Hippocampal formation (tissue), 2 donors: ENCODE measurements around the gene GPRIN3.
"Not testable (repeated sequence)": the region's sequence is repeated elsewhere in the genome, so short reads cannot be mapped to it uniquely, and the experiment has no call there.

Experiments used
- DNase-seq, 2 donors: peaks; one replicate each; lab custom pipeline; 2025; lab: John Stamatoyannopoulos, UW

Gene GPRIN3

DNA sequence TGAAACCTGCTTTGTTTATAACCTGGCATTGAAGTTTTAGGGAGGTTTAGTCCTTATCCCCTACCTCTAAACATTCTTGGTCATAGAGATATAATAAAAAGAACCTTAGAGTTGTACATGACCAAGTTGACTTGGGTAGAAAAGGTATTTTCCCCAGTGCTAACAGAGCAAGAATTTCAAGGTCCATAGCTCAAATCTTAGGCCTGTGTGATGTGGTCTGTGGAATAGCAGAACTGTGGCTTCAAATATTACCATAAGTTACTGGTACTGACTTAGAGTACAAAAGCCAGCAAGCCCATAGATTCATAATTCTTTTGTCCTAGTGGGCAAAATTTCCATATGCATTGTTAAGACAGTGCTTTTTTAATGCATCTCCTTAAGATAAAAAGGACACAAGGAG is 91.2 kb downstream of the GPRIN3 start:
- DNase-seq, result no peak

DNA sequence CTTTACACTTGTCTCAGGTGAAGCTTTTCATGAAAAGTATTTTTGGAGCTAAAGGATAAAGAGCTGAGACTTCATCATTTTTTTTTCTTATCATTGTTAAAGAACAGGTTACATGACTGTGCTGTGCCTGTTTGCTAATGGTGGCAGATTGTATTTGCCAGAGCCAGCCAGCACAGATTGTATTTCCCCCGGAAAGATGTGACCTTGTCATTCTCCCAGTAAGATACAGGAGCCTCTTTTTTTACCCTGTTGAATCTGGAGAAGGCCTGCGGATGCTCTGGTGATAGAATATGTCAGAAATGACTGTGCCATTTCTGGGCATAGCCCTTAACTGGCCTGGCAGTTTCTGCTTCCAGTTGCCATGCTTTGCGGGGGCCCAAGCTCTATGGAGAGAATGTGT is 91.9 kb downstream of the GPRIN3 start:
- no peak for DNase-seq

DNA sequence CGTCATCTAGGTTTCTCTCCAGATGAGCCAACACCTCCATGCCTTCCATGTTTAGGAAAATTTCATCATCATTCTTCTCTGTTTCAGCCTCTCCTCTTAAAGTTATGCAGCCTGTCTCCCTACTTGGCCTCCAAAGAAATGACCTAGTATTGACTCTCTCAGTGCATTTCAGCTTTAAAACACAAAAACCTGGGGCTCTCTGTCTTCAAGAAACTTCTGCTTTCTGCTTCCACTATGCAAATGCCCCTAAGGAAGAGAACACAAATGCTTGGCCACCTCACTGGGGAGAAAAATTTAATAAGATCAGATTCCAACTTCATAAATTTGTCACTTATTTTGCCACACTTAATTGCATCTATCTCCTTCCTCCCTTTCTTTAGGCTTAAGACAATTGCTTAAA is 93.3 kb downstream of the GPRIN3 start:
- DNase-seq, result no peak

DNA sequence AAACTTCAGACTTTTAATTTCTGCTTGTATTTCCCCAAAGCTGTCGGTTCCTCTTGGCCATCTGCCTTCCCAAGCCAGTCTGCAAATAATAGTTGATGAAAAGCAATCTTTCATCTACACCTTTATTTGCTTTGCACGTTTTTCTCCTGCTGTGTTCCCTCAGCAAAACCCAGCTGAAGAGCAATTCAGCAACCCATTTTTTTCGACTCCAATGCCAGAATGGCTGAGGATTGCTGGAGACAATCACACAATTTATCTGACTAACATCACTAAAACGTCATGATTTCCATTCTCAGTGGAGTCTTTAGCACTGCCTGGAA is 94.3 kb downstream of the GPRIN3 start:
- DNase-seq, result no peak

DNA sequence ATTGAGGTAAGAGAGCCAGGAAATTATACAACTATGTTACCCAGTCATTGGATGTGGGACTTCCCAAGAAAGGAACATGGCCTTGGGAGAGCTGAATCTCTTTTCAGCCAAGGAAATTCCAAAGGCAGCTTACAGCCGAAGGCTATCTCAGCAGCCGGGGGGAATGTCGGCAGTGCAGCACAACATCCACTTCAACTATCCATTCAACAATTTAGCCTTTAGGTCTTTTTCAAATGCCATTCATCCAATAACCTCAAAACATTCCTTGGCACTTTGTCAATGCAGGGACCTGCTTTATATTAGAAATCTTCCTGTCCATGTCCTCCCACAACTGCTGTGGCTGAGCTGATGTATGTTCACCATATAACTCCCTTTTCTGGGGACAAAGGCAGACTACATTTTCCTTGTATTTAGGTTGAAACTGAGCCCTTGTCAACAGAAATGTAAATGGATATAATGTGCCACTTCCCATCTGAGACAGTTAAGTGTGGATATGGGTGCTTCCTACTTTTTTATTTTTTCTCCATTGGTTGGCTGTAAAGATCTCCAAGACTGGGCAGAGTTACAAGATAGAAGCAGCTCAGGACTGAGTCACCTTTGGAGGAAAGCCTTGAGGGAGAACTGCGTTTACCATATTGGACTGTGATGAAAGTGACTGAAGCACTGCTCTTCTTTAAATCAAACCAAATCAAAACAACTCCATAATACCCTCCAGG is 94.8 kb downstream of the GPRIN3 start:
- DNase-seq, result no peak

DNA sequence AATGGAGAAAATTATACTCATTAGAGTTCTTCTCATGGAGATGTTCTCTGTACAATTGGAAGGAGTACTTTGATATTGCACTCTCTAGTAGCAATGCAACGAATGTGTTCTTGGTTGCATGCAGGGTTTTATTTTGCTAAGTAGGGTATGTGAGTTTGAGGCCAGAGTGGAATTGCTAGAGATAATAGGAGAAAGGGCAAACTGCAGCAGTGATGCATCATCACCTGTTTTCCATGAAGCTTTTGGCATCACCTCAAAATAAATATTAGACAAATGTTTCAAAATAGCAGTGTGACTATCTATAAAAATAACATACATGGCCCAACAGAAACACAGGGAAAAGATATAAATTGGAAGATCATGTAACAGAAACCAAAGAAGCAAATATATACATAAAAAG is 103.0 kb downstream of the GPRIN3 start:
- no peak for DNase-seq

DNA sequence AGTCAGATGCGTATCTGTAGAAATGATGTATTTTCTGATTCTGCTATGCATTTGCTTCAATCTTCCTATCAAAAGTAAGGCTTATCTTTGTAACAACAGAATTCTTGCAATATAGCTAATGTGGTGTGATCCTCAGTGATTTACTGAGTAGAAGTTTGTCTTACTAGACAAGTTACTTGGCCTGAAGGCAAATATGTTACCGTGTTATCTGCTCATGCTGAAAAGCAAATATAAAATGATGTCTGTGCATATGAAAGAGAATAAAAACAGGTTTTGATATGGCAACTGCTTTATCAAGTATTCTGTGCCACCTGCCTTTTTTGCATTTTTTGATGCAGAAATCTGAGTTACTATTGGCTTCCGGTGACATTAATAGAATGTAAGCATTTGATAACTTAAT is 103.7 kb downstream of the GPRIN3 start:
- DNase-seq, result no peak

DNA sequence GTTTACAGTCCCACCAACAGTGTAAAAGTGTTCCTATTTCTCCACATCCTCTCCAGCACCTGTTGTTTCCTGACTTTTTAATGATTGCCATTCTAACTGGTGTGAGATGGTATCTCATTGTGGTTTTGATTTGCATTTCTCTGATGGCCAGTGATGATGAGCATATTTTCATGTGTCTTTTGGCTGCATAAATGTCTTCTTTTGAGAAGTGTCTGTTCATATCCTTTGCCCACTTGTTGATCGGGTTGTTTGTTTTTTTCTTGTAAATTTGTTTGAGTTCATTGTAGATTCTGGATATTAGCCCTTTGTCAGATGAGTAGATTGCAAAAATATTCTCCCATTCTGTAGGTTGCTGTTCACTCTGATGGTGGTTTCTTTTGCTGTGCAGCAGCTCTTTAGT is 108.2 kb downstream of the GPRIN3 start:
- not testable (repeated sequence) for DNase-seq

DNA sequence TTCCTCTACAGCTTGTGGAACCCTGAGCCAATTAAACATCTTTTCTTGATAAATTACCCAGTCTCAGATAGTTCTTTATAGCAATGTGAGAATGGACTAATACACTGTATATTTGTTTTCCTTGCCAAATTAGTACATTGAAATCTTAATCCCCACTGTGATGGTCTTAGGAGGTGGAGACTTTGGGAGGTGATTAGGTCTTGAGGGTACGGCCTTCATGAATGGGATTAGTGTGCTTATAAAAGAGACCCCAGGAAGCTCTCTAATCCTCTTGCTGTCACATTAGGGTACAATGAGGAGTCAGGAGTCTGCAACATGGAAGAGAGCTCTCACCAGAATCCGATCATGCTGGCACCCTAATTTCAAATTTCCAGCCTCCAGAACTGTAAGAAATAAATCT is 109.7 kb downstream of the GPRIN3 start:
- DNase-seq, result no peak

DNA sequence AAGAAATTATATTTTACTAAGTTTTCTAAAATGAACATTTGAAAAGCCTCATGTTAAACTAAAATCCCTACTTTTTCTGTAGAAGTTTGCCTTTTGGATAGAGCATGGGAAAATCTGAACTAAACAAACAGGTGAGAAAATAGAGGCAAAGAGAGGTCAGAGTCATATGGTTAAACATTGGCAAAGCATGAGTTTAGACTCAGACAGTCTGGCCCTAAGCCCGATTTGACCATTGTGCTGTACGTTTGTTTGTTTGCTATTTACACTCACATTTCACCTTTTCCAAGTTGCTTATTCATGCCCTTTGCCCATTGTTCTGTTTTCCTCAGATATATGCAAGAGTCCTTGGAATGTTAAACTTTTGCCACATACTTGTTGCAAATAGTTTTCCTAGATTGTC is 110.9 kb downstream of the GPRIN3 start:
- DNase-seq, result no peak

DNA sequence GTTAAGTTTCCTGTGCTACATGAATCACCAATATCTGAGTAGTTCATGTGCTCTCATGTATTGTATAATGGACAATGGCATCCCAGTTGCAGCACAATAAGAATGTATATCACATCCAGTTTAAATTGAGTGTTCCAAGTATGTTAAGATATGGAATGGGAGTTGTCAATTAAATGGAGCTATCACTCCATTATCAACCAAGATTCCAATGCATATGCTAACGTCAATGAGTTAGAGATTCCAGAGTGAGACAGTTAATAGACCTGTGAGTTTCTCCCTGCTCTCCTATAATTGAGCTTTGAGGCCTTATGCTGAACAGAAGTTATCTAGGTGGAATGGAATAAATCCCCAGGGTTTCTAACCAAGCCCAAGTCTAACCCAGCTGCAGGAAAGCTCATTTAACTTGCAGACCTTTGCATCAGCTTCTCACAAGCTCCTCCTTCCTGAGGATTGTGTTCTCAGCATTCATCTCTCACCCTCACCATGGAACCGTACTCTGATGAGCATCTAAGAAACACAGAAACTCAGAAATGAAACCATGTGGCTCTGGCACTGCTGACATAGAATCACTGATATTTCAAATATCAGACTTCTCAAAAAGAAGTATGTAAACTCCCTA is 111.4 kb downstream of the GPRIN3 start:
- no peak for DNase-seq

DNA sequence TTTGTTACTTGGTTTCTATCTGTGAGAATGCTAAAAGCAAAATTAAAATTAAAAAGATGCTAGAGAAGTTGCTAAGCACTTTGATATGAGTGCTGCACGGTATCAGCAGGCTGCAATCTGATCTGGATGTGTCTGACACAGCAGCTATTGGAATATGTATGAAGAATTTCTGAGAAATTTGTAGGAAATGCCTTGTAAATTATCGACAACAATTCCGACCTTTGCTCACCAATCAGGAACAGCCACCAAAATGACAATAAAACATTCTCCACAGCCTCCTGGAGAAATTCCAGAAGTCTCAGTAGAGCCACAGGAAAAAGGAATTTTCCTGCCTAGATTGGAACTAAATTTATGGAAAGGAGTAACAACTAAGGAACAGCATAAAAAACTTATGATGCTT is 113.8 kb downstream of the GPRIN3 start:
- no peak for DNase-seq
